Uterus (tissue), 4 donors: ENCODE data around the gene ERGIC1. TPM values are rescaled to one million over a fixed set of nuclear protein-coding genes. Genes with fewer than 3 reads are reported as not detected.
A peak's percentile ranks its signal among the peaks of the same experiment; 100 is the strongest.

ENCODE experiments used
- DNase-seq, 2 donors: peaks; one replicate each; pipeline ENCODE4 v3.0.0-alpha.2; 2019 to 2020
- H3K27ac ChIP-seq, 2 donors: fragments of 200-600 bp; sonication (generic); 1 replicate in 1 of 2; 2 replicates in 1 of 2; pipeline ENCODE4 v1.5.1; 2016 to 2018
- H3K27me3 ChIP-seq, 2 donors: fragments of 200-600 bp; sonication (generic); one replicate each; pipeline ENCODE4 v1.5.1; 2018 to 2019; ENCODE audit warnings: control low read depth in 1 of 2
- H3K36me3 ChIP-seq, 2 donors: fragments of 200-600 bp; sonication (generic); one replicate each; pipeline ENCODE4 v1.5.1; 2019; ENCODE audit warnings: control low read depth in 1 of 2
- H3K4me1 ChIP-seq, 2 donors: fragments of 200-600 bp; sonication (generic); one replicate each; pipeline ENCODE4 v1.5.1; 2018 to 2019; ENCODE audit warnings: control low read depth in 1 of 2
- H3K4me3 ChIP-seq, 2 donors: fragments of 200-600 bp; sonication (generic); 1 replicate in 1 of 2; 2 replicates in 1 of 2; pipeline ENCODE4 v1.5.1; 2018 to 2019; ENCODE audit warnings: mild to moderate bottlenecking in 1 of 2
- H3K9me3 ChIP-seq, 2 donors: fragments of 200-600 bp; sonication (generic); one replicate each; pipeline ENCODE4 v1.5.1; 2019; ENCODE audit warnings: control low read depth in 1 of 2
- POLR2A ChIP-seq, 2 donors: fragments of 450-650 bp; IDR thresholded peaks; one replicate each; pipeline ENCODE4 v1.6.1; 2016; ENCODE audit warnings: antibody characterized with exemption in 2 of 2, mild to moderate bottlenecking in 1 of 2, moderate library complexity in 1 of 2
- intact Hi-C: fragments of 100-400 bp; cut with DNase I; formaldehyde crosslinking; loops from one replicate; pipeline ENCODE4 v1.15.1; 2023; ENCODE audit warnings: low total_unique reads
- total RNA-seq, 4 donors: library from RNA; depleted of rRNA in 3 of 4; stranded (reverse); fragments of >200 nt in 3 of 4; gene quantifications; one replicate each; pipeline versions ENCODE4 v1.1.0 to v1.2.4, GENCODE V29; 2014 to 2023
- TF ChIP-seq, protein P1 (sequence below), 4 experiments: fragments of 200-600 bp in 2 of 4; fragments of 450-650 bp in 2 of 4; sonication (generic) in 2 of 4; IDR thresholded peaks; one replicate each; pipeline ENCODE4 v1.5.1; 2016 to 2019; ENCODE audit warnings: antibody characterized with exemption in 4 of 4, mild to moderate bottlenecking in 2 of 4, moderate library complexity in 1 of 4
- donor health status: DM: yes; HTN: yes; CAD: no.

The ERGIC1 gene
- total RNA-seq, 4 donors from 2014 or later = 34.8 to 130 (median 67.7) TPM

DNA sequence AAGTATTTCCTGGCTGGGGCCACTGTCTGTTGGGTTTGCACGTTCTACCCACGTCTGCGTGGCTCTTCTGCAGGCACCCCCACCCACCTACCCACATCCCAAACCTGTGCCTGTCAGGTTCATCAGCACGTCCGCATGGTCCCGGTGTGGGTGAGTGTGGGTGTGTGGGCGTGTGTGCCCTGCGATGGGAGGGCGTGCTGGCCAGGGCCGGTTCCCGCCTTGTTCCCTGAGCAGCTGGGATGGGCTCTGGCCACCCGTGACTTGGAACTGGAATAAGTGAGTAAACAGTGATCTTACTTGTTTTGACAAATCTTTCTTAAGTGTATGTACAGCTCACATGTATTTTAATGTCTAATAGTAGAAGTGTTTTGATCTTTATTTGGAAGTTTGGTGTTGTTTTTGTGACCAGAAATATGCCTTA lies 20.4 kb downstream of the ERGIC1 start:
- no peaks in the 10 kb centered on the region for H3K36me3 ChIP-seq
- intact Hi-C loops = no loop called here
- peak overlapping the region in 1 of 2 donors; percentile 2 for H3K4me3 ChIP-seq
- peak in 1 of 2 donors; percentile 15 for TF ChIP-seq POLR2A (IDR thresholded peaks at IDR 0.05)
- TF ChIP-seq, protein P1, sequence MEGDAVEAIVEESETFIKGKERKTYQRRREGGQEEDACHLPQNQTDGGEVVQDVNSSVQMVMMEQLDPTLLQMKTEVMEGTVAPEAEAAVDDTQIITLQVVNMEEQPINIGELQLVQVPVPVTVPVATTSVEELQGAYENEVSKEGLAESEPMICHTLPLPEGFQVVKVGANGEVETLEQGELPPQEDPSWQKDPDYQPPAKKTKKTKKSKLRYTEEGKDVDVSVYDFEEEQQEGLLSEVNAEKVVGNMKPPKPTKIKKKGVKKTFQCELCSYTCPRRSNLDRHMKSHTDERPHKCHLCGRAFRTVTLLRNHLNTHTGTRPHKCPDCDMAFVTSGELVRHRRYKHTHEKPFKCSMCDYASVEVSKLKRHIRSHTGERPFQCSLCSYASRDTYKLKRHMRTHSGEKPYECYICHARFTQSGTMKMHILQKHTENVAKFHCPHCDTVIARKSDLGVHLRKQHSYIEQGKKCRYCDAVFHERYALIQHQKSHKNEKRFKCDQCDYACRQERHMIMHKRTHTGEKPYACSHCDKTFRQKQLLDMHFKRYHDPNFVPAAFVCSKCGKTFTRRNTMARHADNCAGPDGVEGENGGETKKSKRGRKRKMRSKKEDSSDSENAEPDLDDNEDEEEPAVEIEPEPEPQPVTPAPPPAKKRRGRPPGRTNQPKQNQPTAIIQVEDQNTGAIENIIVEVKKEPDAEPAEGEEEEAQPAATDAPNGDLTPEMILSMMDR (IDR thresholded peaks at IDR 0.05) = no peak
- no peaks in the 10 kb centered on the region for H3K27me3 ChIP-seq
- peak overlapping the region; percentile 86 to 93 for H3K27ac ChIP-seq
- DNase-seq = peak in 1 of 2 donors; percentile 60
- no peaks in the 10 kb centered on the region for H3K9me3 ChIP-seq
- peaks cover 28 to 29% of the 10 kb centered on the region in 2 donors for H3K4me1 ChIP-seq

DNA sequence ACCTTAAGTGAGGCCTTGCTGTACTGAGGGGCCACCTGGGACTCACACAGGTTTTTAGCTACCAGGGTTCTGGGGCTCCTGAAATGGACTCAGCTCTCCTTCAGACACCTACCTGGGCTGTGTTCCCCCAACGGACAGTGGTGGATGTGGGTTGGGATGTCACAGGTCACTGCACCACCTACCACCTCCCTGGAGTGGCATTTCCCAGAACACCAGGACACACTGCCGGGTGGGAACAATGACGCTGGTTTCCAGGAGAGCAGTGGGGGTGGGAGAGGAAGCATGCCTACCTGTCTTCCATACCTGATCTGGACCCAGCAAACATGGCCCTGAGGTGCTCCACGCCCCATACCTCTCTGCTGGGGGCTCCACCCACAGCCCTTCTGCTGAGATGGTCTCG lies 20.9 kb downstream of the ERGIC1 start:
- Histone ChIP-seq H3K4me3 (no peak overlapping the region), H3K4me1 (peaks cover 33 to 34% of the 10 kb centered on the region in 2 donors), H3K9me3 (no peaks in the 10 kb centered on the region), H3K36me3 (no peaks in the 10 kb centered on the region), H3K27me3 (no peaks in the 10 kb centered on the region), H3K27ac (peak overlapping the region; percentile 86 to 93)
- peak in 1 of 2 donors; percentile 15 for DNase-seq
- intact Hi-C loops = no loop called here
- TF ChIP-seq, protein P1 (IDR thresholded peaks at IDR 0.05) = no peak
- TF ChIP-seq POLR2A (IDR thresholded peaks at IDR 0.05) = no peak

DNA sequence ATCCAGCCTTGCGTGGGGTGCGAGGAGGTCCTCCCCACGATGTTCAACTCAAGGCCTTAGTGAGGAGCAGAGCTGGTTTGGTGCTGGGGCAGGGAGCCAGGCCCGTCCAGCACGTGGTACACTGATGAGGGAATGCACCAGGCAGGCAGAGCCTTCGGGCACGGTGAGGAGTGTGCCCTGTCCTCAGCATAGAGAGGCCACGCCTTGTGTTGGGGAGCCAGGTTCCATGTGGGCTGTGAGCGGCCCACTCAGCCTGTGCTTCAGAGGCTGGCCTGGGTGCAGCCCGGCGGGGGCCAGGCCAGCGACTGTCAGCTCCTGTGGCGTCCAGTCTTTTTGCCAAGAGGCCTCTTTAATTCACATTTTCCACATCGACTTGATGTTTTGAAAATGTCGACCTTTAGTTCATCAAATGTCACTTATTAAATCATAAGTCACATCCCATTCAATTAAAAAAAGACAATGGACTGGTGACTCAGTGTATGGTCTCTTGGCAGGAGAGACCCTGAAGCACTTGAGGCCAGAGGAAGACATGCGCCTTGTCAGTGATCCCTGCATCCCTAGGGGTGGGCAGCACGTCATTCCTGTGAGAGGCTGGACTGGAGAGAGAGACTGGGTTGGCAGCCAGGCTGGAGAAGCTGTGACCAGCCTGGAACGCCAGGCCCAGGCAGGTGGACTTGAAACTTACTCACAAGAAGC lies 21.7 kb downstream of the ERGIC1 start:
- H3K27ac ChIP-seq = peak overlapping the region; percentile 86 to 93
- intact Hi-C loops = no loop called here
- TF ChIP-seq POLR2A (IDR thresholded peaks at IDR 0.05) = no peak
- TF ChIP-seq, protein P1 (IDR thresholded peaks at IDR 0.05) = no peak
- H3K4me3 ChIP-seq = no peak overlapping the region
- H3K9me3 ChIP-seq = no peaks in the 10 kb centered on the region
- H3K27me3 ChIP-seq = no peaks in the 10 kb centered on the region
- peaks cover 39 to 42% of the 10 kb centered on the region in 2 donors for H3K4me1 ChIP-seq
- DNase-seq = peak in 1 of 2 donors; percentile 51
- H3K36me3 ChIP-seq = no peaks in the 10 kb centered on the region

DNA sequence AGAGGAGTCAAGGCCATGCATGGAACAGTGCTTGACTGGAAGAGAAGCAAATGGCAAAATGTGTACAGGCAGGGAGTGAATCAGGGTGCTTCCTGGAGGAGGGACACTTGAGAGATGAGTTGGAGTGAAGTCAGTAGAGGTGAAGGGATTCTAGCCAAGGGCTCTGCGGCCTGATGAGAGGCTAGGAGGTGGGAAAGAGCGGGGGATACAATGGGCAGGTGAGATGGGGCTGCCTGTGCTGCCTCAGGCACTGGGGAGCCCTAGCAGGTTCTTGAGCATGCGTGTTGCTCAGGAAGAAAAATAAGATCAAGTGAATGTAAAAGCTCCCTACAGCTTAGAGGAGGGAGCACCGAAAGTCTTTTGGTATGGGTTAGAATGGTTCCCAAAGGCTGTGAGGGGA lies 22.3 kb downstream of the ERGIC1 start:
- no peak for DNase-seq
- H3K27me3 ChIP-seq = no peaks in the 10 kb centered on the region
- intact Hi-C loops = no loop called here
- no peaks in the 10 kb centered on the region for H3K9me3 ChIP-seq
- peak overlapping the region; percentile 86 to 93 for H3K27ac ChIP-seq
- H3K4me3 ChIP-seq = no peak overlapping the region
- peaks cover 42 to 47% of the 10 kb centered on the region in 2 donors for H3K4me1 ChIP-seq
- TF ChIP-seq POLR2A (IDR thresholded peaks at IDR 0.05) = no peak
- TF ChIP-seq, protein P1 (IDR thresholded peaks at IDR 0.05) = no peak
- H3K36me3 ChIP-seq = no peaks in the 10 kb centered on the region

DNA sequence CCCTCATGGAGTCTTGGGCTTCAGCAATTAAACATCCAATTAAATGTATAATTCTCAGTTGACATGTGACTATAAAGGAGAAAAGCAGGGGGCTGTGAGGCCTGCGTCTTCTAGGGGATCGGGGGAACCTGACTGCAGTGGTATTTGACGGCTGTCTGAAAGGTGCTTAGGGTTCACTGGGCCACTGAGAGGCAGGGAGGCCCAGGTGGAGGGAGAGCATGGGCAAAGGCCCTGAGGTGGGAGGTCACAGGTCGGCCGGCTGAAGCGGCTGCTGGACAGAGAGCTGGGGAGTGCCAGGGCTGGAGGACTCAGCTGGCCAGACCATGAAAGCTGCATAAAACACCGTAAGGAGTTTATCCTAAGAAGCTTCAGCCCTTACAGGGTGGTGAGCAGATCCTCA lies 23.9 kb downstream of the ERGIC1 start:
- Histone ChIP-seq H3K4me1 (peaks cover 45 to 47% of the 10 kb centered on the region in 2 donors), H3K27me3 (no peaks in the 10 kb centered on the region), H3K36me3 (no peaks in the 10 kb centered on the region), H3K4me3 (no peak overlapping the region), H3K27ac (peak overlapping the region; percentile 86 to 93), H3K9me3 (no peaks in the 10 kb centered on the region)
- DNase-seq = peak in 1 of 2 donors; percentile 15
- TF ChIP-seq POLR2A (IDR thresholded peaks at IDR 0.05) = no peak
- intact Hi-C loops = no loop called here
